Thoracic aorta (tissue), 2 donors: Measurements from ENCODE around the gene LORICRIN. TPM values are rescaled to one million over a fixed set of nuclear protein-coding genes. Genes with fewer than 3 reads are reported as not detected.

Experiments used
- ATAC-seq: fragments of 150-250 bp; one replicate; pipeline ENCODE4 v1.8.0; 2017; ENCODE audit warnings: low read depth; ENCODE audit not compliant: insufficient number of reproducible peaks, low FRiP score
- DNase-seq: peaks from one replicate; pipeline ENCODE4 v3.0.0-alpha.2; 2020; ENCODE audit warnings: low spot score
- H3K27ac ChIP-seq, 2 donors: fragments of 200-600 bp; sonication (generic); 1 replicate in 1 of 2; 2 replicates in 1 of 2; pipeline ENCODE4 v1.5.1; 2016; ENCODE audit warnings: mild to moderate bottlenecking in 2 of 2, moderate library complexity in 2 of 2
- H3K27me3 ChIP-seq: fragments of 200-600 bp; sonication (generic); replicated peaks from 2 replicates; pipeline ENCODE4 v1.6.0; 2016; ENCODE audit warnings: mild to moderate bottlenecking; ENCODE audit not compliant: insufficient read depth
- H3K36me3 ChIP-seq: fragments of 200-600 bp; sonication (generic); one replicate; pipeline ENCODE4 v1.5.1; 2016
- H3K4me1 ChIP-seq, 2 donors: fragments of 200-600 bp; sonication (generic); 1 replicate in 1 of 2; 2 replicates in 1 of 2; pipeline versions ENCODE4 v1.5.1 to v1.6.0; 2016; ENCODE audit warnings: low read depth in 2 of 2, mild to moderate bottlenecking in 1 of 2; ENCODE audit not compliant: control insufficient read depth in 1 of 2
- H3K4me3 ChIP-seq: fragments of 200-600 bp; sonication (generic); 2 replicates; pipeline ENCODE4 v1.5.1; 2016; ENCODE audit warnings: mild to moderate bottlenecking
- H3K9me3 ChIP-seq: fragments of 200-600 bp; sonication (generic); 2 replicates; pipeline ENCODE4 v1.5.1; 2016
- total RNA-seq, 2 donors: library from RNA; depleted of rRNA; stranded (reverse); fragments of >200 nt; gene quantifications; one replicate each; pipeline versions ENCODE4 v1.1.0 to v1.2.3, GENCODE V29; 2016
- TF ChIP-seq, protein P1 (sequence below): fragments of 200-600 bp; sonication (generic); IDR thresholded peaks from one replicate; pipeline ENCODE4 v1.5.1; 2019; ENCODE audit warnings: antibody characterized with exemption

Gene LORICRIN
- total RNA-seq, 2 donors from 2014 or later, result not detected

DNA sequence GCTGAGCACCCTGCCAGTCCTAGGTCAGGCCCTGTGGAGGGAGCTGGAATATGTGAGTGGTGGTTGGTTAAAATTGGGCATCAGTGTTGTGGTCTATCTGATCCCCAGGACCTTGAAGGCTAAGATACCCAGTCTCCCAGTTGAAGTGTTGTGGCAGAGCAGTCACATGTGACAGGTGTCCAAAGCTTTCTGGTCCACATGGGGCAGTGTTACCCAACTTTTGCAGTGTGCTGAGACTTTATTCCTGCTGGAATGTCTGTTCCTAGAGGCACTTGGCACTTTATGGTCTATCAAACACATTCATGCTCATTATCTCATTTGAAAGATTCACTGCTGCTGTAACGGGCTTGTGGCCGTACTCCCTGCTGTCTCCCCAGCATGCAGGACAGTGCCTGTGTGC is 21.0 kb upstream of the LORICRIN start:
- no peaks in the 10 kb centered on the region for H3K36me3 ChIP-seq
- no peak for ATAC-seq
- no peaks in the 10 kb centered on the region for H3K4me1 ChIP-seq
- H3K4me3 ChIP-seq, result no peak overlapping the region
- TF ChIP-seq, protein P1, sequence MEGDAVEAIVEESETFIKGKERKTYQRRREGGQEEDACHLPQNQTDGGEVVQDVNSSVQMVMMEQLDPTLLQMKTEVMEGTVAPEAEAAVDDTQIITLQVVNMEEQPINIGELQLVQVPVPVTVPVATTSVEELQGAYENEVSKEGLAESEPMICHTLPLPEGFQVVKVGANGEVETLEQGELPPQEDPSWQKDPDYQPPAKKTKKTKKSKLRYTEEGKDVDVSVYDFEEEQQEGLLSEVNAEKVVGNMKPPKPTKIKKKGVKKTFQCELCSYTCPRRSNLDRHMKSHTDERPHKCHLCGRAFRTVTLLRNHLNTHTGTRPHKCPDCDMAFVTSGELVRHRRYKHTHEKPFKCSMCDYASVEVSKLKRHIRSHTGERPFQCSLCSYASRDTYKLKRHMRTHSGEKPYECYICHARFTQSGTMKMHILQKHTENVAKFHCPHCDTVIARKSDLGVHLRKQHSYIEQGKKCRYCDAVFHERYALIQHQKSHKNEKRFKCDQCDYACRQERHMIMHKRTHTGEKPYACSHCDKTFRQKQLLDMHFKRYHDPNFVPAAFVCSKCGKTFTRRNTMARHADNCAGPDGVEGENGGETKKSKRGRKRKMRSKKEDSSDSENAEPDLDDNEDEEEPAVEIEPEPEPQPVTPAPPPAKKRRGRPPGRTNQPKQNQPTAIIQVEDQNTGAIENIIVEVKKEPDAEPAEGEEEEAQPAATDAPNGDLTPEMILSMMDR, result no peak
- no peak overlapping the region for H3K27ac ChIP-seq
- no peaks in the 10 kb centered on the region for H3K27me3 ChIP-seq
- H3K9me3 ChIP-seq, result no peaks in the 10 kb centered on the region
- DNase-seq, result no peak

DNA sequence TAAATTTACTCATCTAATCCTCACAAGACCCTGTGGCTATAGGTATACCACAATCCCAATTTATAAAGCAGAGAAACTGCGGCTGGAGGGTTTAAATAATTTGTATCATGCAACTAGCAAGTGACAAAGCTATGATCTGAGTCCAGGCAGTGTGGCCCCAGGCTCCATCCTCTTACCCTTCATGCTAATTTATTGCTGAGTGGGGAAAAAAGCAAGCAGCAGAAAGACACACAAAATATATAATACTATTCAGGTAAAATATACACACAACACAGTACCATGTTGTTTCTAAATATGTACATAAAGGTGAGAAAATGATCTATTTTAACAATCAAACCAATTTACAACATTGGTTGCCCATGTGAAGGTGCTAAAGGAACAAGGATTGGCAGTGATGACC is 17.3 kb upstream of the LORICRIN start:
- no peak overlapping the region for H3K27ac ChIP-seq
- no peak for ATAC-seq
- DNase-seq, result no peak
- H3K9me3 ChIP-seq, result no peaks in the 10 kb centered on the region
- TF ChIP-seq, protein P1, result no peak
- H3K36me3 ChIP-seq, result no peaks in the 10 kb centered on the region
- H3K4me3 ChIP-seq, result no peak overlapping the region
- no peaks in the 10 kb centered on the region for H3K27me3 ChIP-seq
- H3K4me1 ChIP-seq, result no peaks in the 10 kb centered on the region

DNA sequence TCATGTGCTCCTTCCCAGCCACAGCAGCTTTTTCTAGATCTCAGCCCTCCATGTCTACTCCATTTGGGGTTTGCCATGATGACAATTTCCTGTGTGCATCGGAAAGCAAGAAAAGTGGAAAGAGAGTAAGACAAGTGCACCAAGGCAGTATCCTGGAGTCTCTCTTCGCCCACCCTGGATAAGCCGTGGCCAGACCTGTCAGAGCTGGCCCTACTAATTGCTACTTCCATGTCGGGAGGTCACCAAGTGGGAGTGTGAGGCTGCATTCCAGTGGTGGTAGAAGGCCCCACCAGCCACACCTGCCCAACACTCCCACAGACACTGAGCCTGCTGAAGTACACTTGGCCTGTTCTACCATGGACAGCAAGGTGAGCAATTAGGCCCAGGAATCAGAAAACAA is 14.0 kb upstream of the LORICRIN start:
- H3K27ac ChIP-seq, result no peak overlapping the region
- TF ChIP-seq, protein P1, result no peak
- no peaks in the 10 kb centered on the region for H3K4me1 ChIP-seq
- H3K36me3 ChIP-seq, result no peaks in the 10 kb centered on the region
- H3K4me3 ChIP-seq, result no peak overlapping the region
- H3K27me3 ChIP-seq, result no peaks in the 10 kb centered on the region
- H3K9me3 ChIP-seq, result no peaks in the 10 kb centered on the region
- ATAC-seq, result no peak
- no peak for DNase-seq

DNA sequence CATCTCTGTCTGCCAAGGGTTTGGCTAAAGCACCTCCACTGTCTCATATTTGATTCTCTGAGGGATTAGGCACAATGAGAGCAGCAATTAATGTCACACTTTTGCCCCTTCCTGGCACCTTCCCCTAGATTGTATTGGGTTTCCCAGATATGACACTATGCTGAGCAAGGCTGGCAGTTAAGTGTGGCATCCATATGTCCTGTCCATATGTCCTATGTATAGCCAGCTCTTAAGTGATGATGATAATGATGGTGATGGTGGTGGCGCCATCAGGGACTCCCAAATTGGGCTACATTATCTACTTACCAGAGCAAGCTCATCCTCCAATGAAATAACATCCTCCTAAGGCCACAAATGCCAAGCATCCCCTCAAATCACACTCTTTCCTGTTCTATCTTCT is 13.5 kb upstream of the LORICRIN start:
- no peak for ATAC-seq
- no peak for DNase-seq
- no peaks in the 10 kb centered on the region for H3K9me3 ChIP-seq
- no peaks in the 10 kb centered on the region for H3K4me1 ChIP-seq
- H3K36me3 ChIP-seq, result no peaks in the 10 kb centered on the region
- no peak overlapping the region for H3K4me3 ChIP-seq
- no peaks in the 10 kb centered on the region for H3K27me3 ChIP-seq
- H3K27ac ChIP-seq, result no peak overlapping the region
- TF ChIP-seq, protein P1, result no peak

DNA sequence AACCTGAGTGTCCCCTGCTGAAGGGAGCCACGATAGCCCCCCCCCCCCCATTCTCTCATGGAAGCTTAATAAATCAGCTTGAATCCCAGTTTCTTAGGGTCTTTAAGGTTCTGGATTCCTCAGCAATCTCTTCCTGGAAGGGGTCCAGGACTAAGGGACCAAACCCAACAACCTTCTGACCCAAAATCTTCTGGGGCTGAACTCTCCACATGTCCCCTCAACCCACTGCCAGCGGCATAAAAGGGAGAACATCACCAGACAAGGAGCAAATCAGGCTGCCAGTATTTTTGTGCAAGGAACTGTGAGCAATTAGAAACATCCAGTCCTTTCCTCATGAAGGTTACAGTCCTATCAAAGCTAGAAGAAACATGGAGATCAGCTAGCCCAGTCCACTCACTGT is 12.7 kb upstream of the LORICRIN start:
- no peaks in the 10 kb centered on the region for H3K27me3 ChIP-seq
- H3K4me3 ChIP-seq, result no peak overlapping the region
- H3K36me3 ChIP-seq, result no peaks in the 10 kb centered on the region
- no peaks in the 10 kb centered on the region for H3K4me1 ChIP-seq
- DNase-seq, result no peak
- no peak overlapping the region for H3K27ac ChIP-seq
- TF ChIP-seq, protein P1, result no peak
- no peak for ATAC-seq
- no peaks in the 10 kb centered on the region for H3K9me3 ChIP-seq
